NCI-H2029 (cell line): ENCODE measurements around the gene ZNF862.

Experiments
- DNase-seq: peaks from one replicate; lab custom pipeline; 2025; lab: John Stamatoyannopoulos, UW

Gene ZNF862

GRCh38 chr7:149838224-149838991 lies at the start of gene ZNF862:
TSS of gene ZNF862 (plus strand) at chr7:149838375. CDS start at chr7:149838612, 237 bp downstream.
- peak; percentile 98 for DNase-seq

DNA sequence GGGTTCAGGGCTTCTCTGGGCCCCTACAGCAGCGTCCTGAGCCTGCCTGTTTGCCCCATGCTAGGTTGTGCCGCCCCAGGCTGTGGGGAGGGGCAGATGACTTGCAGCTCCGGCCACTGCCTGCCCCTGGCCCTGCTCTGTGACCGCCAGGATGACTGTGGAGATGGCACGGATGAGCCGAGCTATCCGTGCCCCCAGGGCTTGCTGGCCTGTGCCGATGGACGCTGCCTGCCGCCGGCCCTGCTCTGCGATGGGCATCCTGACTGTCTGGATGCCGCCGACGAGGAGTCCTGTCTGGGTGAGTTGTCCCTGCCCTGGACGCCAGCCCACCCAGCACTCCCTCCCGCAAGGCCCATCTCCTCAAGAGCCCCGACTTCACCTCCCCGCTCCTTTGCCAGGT lies 49.1 kb upstream of the ZNF862 start:
- no peak for DNase-seq

GRCh38 chr7:149790146-149790548 lies 48.0 kb upstream of the ZNF862 start:
- DNase-seq: no peak

- no peak for DNase-seq
Measured at GRCh38 chr7:149790754-149791360, 47.3 kb upstream of the ZNF862 start.

DNA sequence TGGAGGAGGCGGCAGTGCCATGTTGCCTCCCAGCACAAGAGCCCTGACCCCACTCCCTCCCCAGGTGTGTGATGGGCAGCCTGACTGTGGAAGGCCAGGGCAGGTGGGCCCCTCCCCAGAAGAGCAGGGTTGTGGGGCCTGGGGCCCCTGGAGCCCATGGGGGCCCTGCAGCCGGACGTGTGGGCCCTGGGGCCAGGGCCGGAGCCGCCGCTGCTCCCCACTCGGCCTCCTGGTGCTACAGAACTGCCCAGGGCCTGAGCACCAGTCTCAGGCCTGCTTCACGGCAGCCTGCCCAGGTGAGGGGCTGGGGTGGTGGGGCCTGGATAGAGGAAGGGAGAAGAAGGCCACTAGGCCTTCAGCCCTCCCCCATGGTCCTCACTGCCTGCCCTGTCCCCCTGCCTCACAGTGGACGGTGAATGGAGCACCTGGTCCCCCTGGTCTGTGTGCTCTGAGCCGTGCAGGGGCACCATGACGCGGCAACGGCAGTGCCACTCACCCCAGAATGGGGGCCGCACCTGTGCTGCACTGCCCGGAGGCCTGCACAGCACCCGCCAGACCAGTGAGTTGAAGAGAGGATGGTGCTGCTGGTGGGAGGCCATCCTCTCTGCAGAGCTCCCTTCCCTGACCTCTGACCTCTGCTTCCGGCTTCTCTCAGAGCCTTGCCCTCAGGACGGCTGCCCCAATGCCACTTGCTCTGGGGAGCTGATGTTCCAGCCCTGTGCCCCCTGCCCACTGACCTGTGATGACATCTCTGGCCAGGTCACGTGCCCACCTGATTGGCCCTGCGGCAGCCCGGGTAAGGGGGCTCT lies 46.6 kb upstream of the ZNF862 start:
- DNase-seq: no peak

DNA sequence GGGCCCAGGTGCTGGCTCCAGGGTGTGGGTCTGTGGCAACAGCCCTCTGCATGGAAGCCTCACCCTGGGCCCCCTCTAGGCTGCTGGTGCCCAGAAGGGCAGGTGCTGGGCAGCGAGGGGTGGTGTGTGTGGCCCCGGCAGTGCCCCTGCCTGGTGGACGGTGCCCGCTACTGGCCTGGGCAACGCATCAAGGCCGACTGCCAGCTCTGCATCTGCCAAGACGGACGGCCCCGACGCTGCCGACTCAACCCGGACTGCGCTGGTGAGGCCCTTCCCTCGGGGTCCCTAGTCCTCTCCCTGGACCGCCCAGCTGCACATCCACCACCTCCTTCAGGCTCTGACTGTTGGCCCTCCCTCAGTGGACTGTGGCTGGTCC lies 46.0 kb upstream of the ZNF862 start:
- DNase-seq: no peak

- DNase-seq: no peak
Measured at GRCh38 chr7:149793261-149793660, 44.9 kb upstream of the ZNF862 start.

- DNase-seq: no peak
Measured at GRCh38 chr7:149794661-149795060, 43.5 kb upstream of the ZNF862 start.

DNA sequence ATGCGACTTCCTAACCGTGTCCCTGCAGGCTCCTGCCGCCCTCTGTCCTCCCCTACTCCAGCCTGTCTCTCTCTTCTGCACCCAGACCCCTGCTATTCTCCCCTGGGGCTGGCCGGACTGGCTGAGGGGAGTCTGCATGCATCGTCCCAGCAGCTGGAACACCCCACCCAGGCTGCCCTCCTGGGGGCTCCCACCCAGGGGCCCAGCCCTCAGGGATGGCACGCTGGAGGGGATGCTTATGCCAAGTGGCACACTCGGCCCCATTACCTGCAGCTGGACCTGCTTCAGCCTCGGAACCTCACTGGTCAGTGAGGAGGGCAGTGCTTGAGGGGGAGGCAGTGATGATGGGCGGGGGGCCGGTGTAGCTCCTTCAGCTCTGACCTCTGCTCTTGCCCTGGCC lies 43.0 kb upstream of the ZNF862 start:
- DNase-seq: no peak

DNA sequence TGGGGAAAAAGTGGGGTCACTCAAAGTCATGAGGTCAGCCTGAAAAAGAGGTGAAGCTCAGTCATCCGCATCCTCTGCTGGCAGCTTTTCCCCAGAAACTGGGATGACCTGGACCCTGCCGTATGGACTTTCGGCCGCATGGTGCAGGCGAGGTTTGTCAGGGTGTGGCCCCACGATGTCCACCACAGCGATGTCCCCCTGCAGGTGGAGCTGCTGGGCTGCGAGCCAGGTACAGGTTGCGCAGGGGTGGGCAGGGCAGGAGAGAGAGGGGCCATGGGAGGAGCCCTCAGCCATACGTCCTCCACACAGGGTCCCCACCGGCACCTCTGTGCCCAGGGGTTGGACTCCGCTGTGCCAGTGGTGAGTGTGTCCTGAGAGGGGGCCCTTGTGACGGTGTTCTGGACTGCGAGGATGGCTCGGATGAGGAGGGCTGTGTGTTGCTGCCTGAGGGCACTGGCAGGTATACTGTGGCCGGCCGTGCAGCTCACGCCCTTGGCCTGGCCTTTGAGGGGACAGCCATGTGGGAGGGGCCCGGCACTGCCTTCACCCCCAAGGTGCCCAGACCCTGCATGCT lies 41.8 kb upstream of the ZNF862 start:
- no peak for DNase-seq

DNA sequence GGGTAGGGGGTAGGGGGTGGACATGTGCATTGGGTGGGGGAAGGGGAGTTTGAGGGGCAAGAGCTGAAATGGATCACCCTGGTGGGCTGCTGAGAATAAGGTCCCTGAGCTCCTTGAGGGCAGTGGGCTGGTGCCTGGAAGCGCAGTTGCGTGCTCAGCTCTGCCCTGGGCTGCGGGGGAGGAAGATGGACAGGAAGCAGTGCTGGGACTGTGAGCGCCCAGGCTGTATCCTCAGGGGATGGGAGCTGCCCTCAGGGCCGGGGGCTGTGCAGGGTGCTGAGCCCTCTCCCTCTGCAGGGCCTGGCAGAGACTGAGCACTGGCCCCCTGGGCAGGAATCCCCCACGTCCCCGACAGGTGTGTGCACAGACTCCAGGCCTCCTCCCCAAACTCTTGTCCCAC lies 40.4 kb upstream of the ZNF862 start:
- DNase-seq: no peak

DNA sequence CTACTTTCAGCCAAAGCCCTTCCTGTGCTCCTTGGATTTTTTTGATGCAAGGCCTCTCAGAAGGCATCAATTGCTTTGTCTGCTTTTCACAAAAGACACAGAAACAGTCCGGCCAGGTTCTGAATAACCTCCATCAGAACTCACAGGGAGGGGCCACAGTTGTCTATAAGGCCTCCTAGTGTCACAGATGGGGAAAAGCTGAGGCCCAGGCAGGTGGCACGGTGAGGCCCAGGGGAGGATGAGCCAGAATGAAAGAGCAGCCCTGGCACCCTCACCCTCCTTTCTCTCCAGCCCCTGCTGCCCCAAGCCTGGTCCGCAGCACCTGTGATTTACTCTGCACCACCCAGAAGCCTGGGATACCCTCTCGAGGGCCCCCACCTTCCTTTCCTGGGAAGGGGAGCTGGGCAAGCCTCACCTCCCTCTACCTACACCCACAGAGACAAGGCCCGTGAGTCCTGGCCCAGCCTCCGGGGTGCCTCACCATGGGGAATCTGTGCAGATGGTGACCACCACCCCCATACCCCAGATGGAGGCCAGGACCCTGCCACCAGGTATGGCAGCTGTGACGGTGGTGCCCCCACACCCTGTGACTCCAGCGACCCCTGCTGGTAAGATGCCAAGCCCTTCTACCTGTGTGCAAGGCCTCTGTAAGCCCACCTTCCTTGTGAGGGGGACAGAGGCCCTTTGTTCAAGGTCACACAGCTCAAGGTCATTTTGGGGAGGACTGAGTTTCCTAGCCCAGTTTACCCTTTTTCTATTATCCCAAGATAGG lies 38.6 kb upstream of the ZNF862 start:
- DNase-seq: no peak

GRCh38 chr7:149800169-149800555 lies 38.0 kb upstream of the ZNF862 start:
- no peak for DNase-seq

DNA sequence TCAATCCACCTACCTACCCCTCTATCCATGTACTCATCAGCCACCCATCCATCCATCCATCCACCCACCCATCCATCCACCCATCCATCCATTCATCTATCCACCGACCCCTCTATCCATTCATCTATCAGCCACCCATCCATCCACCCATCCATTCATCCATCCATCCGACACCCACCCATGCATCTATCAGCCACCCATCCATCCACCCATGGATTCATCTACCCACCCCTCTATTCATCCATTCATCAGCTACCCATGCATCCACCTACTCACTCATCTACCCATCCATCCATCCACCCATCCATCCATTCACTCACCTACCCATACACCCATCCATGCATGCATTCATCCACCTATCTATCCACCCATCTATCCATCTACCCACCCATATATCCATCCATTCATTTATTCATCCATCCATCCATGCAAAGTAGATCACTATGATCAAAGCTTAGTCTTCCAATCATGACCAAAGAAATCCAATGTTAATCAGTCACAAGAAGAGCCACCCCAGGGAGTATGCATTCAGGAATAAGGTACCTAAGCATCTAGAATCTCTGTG lies 37.1 kb upstream of the ZNF862 start:
- DNase-seq: no peak

DNA sequence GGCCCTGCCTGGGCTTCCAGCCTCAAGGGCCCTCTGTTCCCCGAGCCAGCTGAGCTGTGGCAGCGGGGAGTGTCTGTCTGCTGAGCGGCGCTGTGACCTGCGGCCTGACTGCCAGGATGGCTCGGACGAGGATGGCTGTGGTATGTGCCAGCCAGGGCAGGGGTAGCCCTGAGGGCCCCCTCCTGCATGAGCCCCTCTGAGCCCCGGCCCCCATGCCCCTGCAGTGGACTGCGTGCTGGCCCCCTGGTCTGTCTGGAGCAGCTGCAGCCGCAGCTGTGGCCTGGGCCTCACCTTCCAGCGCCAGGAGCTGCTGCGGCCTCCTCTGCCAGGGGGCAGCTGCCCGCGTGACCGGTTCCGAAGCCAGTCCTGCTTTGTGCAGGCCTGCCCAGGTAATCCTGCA lies 36.4 kb upstream of the ZNF862 start:
- no peak for DNase-seq

DNA sequence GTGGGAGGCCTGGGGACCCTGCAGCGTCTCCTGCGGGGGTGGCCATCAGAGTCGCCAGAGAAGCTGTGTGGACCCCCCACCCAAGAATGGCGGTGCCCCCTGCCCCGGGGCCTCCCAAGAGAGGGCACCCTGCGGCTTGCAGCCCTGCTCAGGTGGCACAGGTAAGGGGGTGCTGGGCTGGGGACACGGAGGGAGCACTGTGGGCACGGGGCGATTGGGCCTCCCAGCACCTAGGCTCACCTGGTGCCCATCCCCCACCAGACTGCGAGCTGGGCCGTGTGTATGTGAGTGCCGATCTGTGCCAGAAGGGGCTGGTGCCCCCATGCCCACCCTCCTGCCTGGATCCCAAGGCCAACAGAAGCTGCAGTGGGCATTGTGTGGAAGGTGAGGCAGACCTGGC lies 35.2 kb upstream of the ZNF862 start:
- no peak for DNase-seq

DNA sequence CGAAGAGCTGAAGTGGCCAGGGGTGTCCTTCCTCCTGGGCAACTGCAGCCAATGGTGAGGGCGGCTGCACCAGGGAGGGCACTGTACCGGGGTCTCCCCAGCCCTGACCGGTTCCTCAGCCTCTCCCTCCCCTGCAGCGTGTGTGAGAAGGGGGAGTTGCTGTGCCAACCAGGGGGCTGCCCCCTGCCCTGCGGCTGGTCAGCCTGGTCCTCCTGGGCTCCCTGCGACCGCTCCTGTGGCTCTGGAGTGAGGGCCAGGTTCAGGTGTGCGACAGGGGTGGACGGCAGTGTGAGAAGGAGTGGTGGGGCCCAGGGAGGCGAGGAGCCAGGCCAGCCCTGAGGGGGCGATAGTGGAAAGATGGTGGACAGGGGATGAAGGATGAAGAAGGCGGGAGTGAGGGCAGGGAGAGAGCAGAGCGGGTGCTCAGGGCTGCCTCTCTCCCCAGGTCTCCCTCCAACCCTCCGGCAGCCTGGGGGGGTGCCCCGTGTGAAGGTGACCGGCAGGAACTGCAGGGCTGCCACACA lies 34.6 kb upstream of the ZNF862 start:
- no peak for DNase-seq

- no peak for DNase-seq
Measured at GRCh38 chr7:149804106-149804505, 34.1 kb upstream of the ZNF862 start.

GRCh38 chr7:149806726-149807125 lies 31.4 kb upstream of the ZNF862 start:
- DNase-seq: no peak

- DNase-seq: no peak
Measured at GRCh38 chr7:149808311-149808710, 29.9 kb upstream of the ZNF862 start.

- DNase-seq: no peak
Measured at GRCh38 chr7:149809215-149809614, 29.0 kb upstream of the ZNF862 start.
